Measurements from ENCODE around the gene UBAP2. TPM values are rescaled to one million over a fixed set of nuclear protein-coding genes. Genes with fewer than 3 reads are reported as not detected.

The UBAP2 gene
- total and polyA plus RNA-seq, 2 donors (not counting 3 experiments of a cell fraction or from before 2014, with no cell fraction given), result 43.2 to 55.8 TPM

DNA sequence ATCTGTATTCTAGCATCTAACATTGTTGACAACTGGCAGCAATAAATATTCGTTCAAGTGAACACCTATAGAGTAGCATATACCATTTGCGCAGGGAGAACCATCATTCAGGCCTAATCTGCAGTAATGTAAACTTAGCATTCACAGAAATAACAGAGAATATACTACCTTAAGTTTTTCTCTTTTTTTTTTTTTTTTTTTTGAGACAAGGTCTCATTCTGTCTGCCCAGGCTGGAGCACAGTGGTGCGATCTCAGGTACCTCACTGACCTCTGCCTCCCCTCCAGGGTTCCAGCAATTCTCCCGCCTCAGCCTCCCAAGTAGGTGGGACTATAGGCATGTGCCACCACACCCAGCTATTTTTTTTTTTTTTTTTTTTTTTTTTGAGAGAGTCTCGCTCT lies 12.1 kb downstream of the UBAP2 start:
- intact Hi-C loops (cut with micrococcal nuclease), result no loop called here

More for the DNA sequence above, 12.1 kb downstream of the UBAP2 start:
- no peaks in the 10 kb centered on the region for H3K36me3 ChIP-seq (ENCODE audit: control insufficient read depth in 2 of 2, extremely low read depth in 1 of 2, insufficient read depth in 2 of 2, low read length in 2 of 2)
- peaks cover 79% of the 10 kb centered on the region for H3K79me2 ChIP-seq (ENCODE audit: control insufficient read depth, insufficient read depth, low read length)
- H3K27me3 ChIP-seq (ENCODE audit: control insufficient read depth in 2 of 2, insufficient read depth in 2 of 2, low read length in 2 of 2), result no peaks in the 10 kb centered on the region
- dilution Hi-C loops (cut with MboI; ENCODE audit: extremely low pct_ligation_motif_present, low sequenced_read_pairs), result no loop called here
- no peak overlapping the region for H3K9ac ChIP-seq (replicated peaks; ENCODE audit: extremely low read depth, insufficient read depth, low read length)
- CTCF ChIA-PET, result interaction anchor here (1.3 kb wide), 1 partner anchor 38 kb away, joined by 4 read pairs; no protein-coding TSS in a partner anchor
- FAIRE-seq, result no peak
- H3K27ac ChIP-seq (ENCODE audit: insufficient read depth, low read depth, low read length), result no peak overlapping the region
- no peak for DNase-seq (ENCODE audit: low read depth, low spot score)
- H3K9me3 ChIP-seq (replicated peaks; ENCODE audit: control insufficient read depth, insufficient read depth, low read length), result no peaks in the 10 kb centered on the region
- H3K4me2 ChIP-seq (ENCODE audit: insufficient read depth, low read length), result no peak overlapping the region
- POLR2A ChIA-PET, result no interaction called here
- no peaks in the 10 kb centered on the region for H3K4me1 ChIP-seq (ENCODE audit: control insufficient read depth, extremely low read depth, insufficient read depth, low read length)
- no TSS peak for BruUV-seq (replicated peaks)
- no peaks in the 10 kb centered on the region for H3K9me1 ChIP-seq (replicated peaks; ENCODE audit: control insufficient read depth, extremely low read depth, insufficient read depth, low read length)
- no peaks in the 10 kb centered on the region for H4K20me1 ChIP-seq (replicated peaks; ENCODE audit: control insufficient read depth, extremely low read depth, insufficient read depth, low read length)
- no peak for TF ChIP-seq POLR2A (IDR thresholded peaks at IDR 0.05; ENCODE audit: low read depth, low read length)
- TF ChIP-seq FOS (IDR thresholded peaks at IDR 0.05; ENCODE audit: borderline replicate concordance, insufficient read depth, low read length), result no peak
- TF ChIP-seq GATA2 (IDR thresholded peaks at IDR 0.05; ENCODE audit: insufficient read depth, insufficient read length, low read depth, low read length), result no peak
- TF ChIP-seq POLR2AphosphoS5 (IDR thresholded peaks at IDR 0.05; ENCODE audit: insufficient read depth, low read depth, low read length), result no peak
- TF ChIP-seq, protein P1, sequence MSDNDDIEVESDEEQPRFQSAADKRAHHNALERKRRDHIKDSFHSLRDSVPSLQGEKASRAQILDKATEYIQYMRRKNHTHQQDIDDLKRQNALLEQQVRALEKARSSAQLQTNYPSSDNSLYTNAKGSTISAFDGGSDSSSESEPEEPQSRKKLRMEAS (IDR thresholded peaks at IDR 0.05; ENCODE audit: insufficient read depth, insufficient read length), result no peak
- TF ChIP-seq, protein P2, sequence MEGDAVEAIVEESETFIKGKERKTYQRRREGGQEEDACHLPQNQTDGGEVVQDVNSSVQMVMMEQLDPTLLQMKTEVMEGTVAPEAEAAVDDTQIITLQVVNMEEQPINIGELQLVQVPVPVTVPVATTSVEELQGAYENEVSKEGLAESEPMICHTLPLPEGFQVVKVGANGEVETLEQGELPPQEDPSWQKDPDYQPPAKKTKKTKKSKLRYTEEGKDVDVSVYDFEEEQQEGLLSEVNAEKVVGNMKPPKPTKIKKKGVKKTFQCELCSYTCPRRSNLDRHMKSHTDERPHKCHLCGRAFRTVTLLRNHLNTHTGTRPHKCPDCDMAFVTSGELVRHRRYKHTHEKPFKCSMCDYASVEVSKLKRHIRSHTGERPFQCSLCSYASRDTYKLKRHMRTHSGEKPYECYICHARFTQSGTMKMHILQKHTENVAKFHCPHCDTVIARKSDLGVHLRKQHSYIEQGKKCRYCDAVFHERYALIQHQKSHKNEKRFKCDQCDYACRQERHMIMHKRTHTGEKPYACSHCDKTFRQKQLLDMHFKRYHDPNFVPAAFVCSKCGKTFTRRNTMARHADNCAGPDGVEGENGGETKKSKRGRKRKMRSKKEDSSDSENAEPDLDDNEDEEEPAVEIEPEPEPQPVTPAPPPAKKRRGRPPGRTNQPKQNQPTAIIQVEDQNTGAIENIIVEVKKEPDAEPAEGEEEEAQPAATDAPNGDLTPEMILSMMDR (IDR thresholded peaks at IDR 0.05; ENCODE audit: extremely low read depth in 1 of 2, insufficient read depth in 1 of 2, low read depth in 1 of 2, low read length in 2 of 2), result no peak
- no peak for TF ChIP-seq EZH2 (IDR thresholded peaks at IDR 0.05; ENCODE audit: borderline replicate concordance, low read depth, low read length, severe bottlenecking)
- TF ChIP-seq MYC (IDR thresholded peaks at IDR 0.05; ENCODE audit: low read depth, low read length), result no peak
- TF ChIP-seq JUN (IDR thresholded peaks at IDR 0.05; ENCODE audit: borderline replicate concordance, insufficient read depth, insufficient read length, low read depth), result no peak
- no peak overlapping the region for H2AFZ ChIP-seq (ENCODE audit: low read depth, low read length)
- no peak overlapping the region for H3K4me3 ChIP-seq (replicated peaks in 1 of 3; ENCODE audit: insufficient read depth in 1 of 3, low read depth in 1 of 3, low read length in 3 of 3)

Data from endothelial cell of umbilical vein (primary cell).